Neural progenitor cell (in vitro differentiated cells): ENCODE measurements around the gene CARNS1. TPM values are rescaled to one million over a fixed set of nuclear protein-coding genes. Genes with fewer than 3 reads are reported as not detected.

Experiments
- DNase-seq: peaks from one replicate; pipeline ENCODE4 v3.0.0-alpha.2; 2016; ENCODE audit warnings: low spot score
- H2AFZ ChIP-seq: fragments of 200-600 bp; sonication (generic); replicated peaks from 2 replicates; pipeline ENCODE4 v1.6.1; 2016; ENCODE audit warnings: antibody characterized with exemption
- H3F3A ChIP-seq: fragments of 200-600 bp; sonication (generic); 2 replicates; pipeline ENCODE4 v1.6.1; 2016; ENCODE audit warnings: antibody characterized with exemption, low read depth
- H3K27ac ChIP-seq: fragments of 200-600 bp; sonication (generic); 2 replicates; pipeline ENCODE4 v1.5.1; 2016; ENCODE audit warnings: mild to moderate bottlenecking
- H3K27me3 ChIP-seq: fragments of 200-600 bp; sonication (generic); 2 replicates; pipeline ENCODE4 v1.6.1; 2016; ENCODE audit warnings: mild to moderate bottlenecking, moderate library complexity
- H3K36me3 ChIP-seq: fragments of 200-600 bp; sonication (generic); 2 replicates; pipeline ENCODE4 v1.5.1; 2016
- H3K4me1 ChIP-seq: fragments of 200-600 bp; sonication (generic); 2 replicates; pipeline ENCODE4 v1.6.1; 2016; ENCODE audit warnings: mixed run types
- H3K4me2 ChIP-seq: fragments of 200-600 bp; sonication (generic); 2 replicates; pipeline ENCODE4 v1.6.1; 2016
- H3K4me3 ChIP-seq: fragments of 200-600 bp; sonication (generic); 2 replicates; pipeline ENCODE4 v1.5.1; 2016
- H3K79me2 ChIP-seq: fragments of 200-600 bp; sonication (generic); 2 replicates; pipeline ENCODE4 v1.6.1; 2016; ENCODE audit warnings: low read depth
- H3K9ac ChIP-seq: fragments of 200-600 bp; sonication (generic); 2 replicates; pipeline ENCODE4 v1.6.1; 2016
- H3K9me3 ChIP-seq: fragments of 200-600 bp; sonication (generic); 2 replicates; pipeline ENCODE4 v1.5.1; 2016; ENCODE audit warnings: low read depth
- H4K20me1 ChIP-seq: fragments of 200-600 bp; sonication (generic); 2 replicates; pipeline ENCODE4 v1.6.1; 2016; ENCODE audit warnings: low read depth
- H3K27ac Mint-ChIP-seq: 3 replicates; pipeline ENCODE4 v1.8.0; 2021; ENCODE audit warnings: mixed read lengths
- H3K27me3 Mint-ChIP-seq: 2 replicates; pipeline ENCODE4 v1.8.0; 2022; ENCODE audit warnings: low read depth, mild to moderate bottlenecking, inconsistent platforms, moderate library complexity, mixed read lengths; ENCODE audit not compliant: insufficient read depth
- H3K36me3 Mint-ChIP-seq: 3 replicates; pipeline ENCODE4 v1.8.0; 2021; ENCODE audit warnings: mixed read lengths
- H3K4me1 Mint-ChIP-seq: 3 replicates; pipeline ENCODE4 v1.8.0; 2021; ENCODE audit warnings: mixed read lengths
- H3K4me3 Mint-ChIP-seq: 3 replicates; pipeline ENCODE4 v1.8.0; 2021; ENCODE audit warnings: mild to moderate bottlenecking, moderate library complexity, mixed read lengths
- H3K9me3 Mint-ChIP-seq: 3 replicates; pipeline ENCODE4 v1.8.0; 2020; ENCODE audit warnings: mixed read lengths
- CTCF ChIP-seq: fragments of 200-600 bp; sonication (generic); IDR thresholded peaks from 2 replicates; pipeline ENCODE4 v1.5.1; 2017; ENCODE audit warnings: antibody characterized with exemption, mild to moderate bottlenecking
- EZH2 ChIP-seq: fragments of 200-600 bp; sonication (generic); IDR thresholded peaks from 2 replicates; pipeline ENCODE4 v1.6.1; 2017; ENCODE audit warnings: antibody characterized with exemption, mild to moderate bottlenecking, moderate library complexity
- EZH2phosphoT487 ChIP-seq: fragments of 200-600 bp; sonication (generic); IDR thresholded peaks from 2 replicates; pipeline ENCODE4 v1.6.1; 2017; ENCODE audit warnings: antibody characterized with exemption
- total RNA-seq: library from RNA; depleted of rRNA; stranded (reverse); fragments of >200 nt; gene quantifications from 2 replicates; pipeline ENCODE4 v1.2.3, GENCODE V29; 2015; ENCODE audit warnings: low replicate concordance

The CARNS1 gene
- total RNA-seq, 1 donor from 2014 or later: 0.52 TPM

- no peaks in the 10 kb centered on the region for H3K9me3 ChIP-seq
- no peaks in the 10 kb centered on the region for H3K4me1 ChIP-seq
- DNase-seq: no peak
- no peaks in the 10 kb centered on the region for H3F3A ChIP-seq
- H3K4me3 Mint-ChIP-seq: no peak overlapping the region
- H3K9ac ChIP-seq: no peak overlapping the region
- H2AFZ ChIP-seq: no peak overlapping the region
- H3K4me1 Mint-ChIP-seq: peaks cover 7% of the 10 kb centered on the region
- H3K27ac Mint-ChIP-seq: no peak overlapping the region
- no peak overlapping the region for H3K4me3 ChIP-seq
- no peak overlapping the region for H3K27ac ChIP-seq
- H3K36me3 ChIP-seq: no peaks in the 10 kb centered on the region
- TF ChIP-seq EZH2phosphoT487 (no peak), CTCF (no peak), EZH2 (no peak)
- H3K27me3 Mint-ChIP-seq: peaks cover 2% of the 10 kb centered on the region
- H4K20me1 ChIP-seq: no peaks in the 10 kb centered on the region
- H3K36me3 Mint-ChIP-seq: peaks cover 16% of the 10 kb centered on the region
- H3K9me3 Mint-ChIP-seq: no peaks in the 10 kb centered on the region
- peaks cover 1% of the 10 kb centered on the region for H3K79me2 ChIP-seq
- no peaks in the 10 kb centered on the region for H3K27me3 ChIP-seq
- no peak overlapping the region for H3K4me2 ChIP-seq
These were observed 19.0 kb downstream of the CARNS1 start for GRCh38 chr11:67434395-67434881.

- Histone ChIP-seq H4K20me1 (no peaks in the 10 kb centered on the region), H3F3A (no peaks in the 10 kb centered on the region), H2AFZ (no peak overlapping the region), H3K79me2 (no peaks in the 10 kb centered on the region), H3K4me3 (no peak overlapping the region), H3K9ac (no peak overlapping the region), H3K27me3 (no peaks in the 10 kb centered on the region), H3K4me1 (no peaks in the 10 kb centered on the region), H3K27ac (no peak overlapping the region), H3K9me3 (no peaks in the 10 kb centered on the region), H3K36me3 (no peaks in the 10 kb centered on the region), H3K4me2 (no peak overlapping the region)
- TF ChIP-seq CTCF (no peak), EZH2 (no peak), EZH2phosphoT487 (no peak)
- no peak overlapping the region for H3K27ac Mint-ChIP-seq
- H3K4me1 Mint-ChIP-seq: peaks cover 7% of the 10 kb centered on the region
- H3K9me3 Mint-ChIP-seq: no peaks in the 10 kb centered on the region
- DNase-seq: no peak
- H3K36me3 Mint-ChIP-seq: peaks cover 18% of the 10 kb centered on the region
- no peak overlapping the region for H3K4me3 Mint-ChIP-seq
- H3K27me3 Mint-ChIP-seq: peaks cover 2% of the 10 kb centered on the region
These were observed 19.7 kb downstream of the CARNS1 start for GRCh38 chr11:67435031-67435726.

GRCh38 chr11:67435727-67436458, 20.4 kb downstream of the CARNS1 start:
- Histone ChIP-seq H2AFZ (no peak overlapping the region), H3K36me3 (no peaks in the 10 kb centered on the region), H3K27me3 (no peaks in the 10 kb centered on the region), H3K27ac (no peak overlapping the region), H3F3A (no peaks in the 10 kb centered on the region), H3K79me2 (no peaks in the 10 kb centered on the region), H3K4me3 (no peak overlapping the region), H4K20me1 (no peaks in the 10 kb centered on the region), H3K4me1 (no peaks in the 10 kb centered on the region), H3K4me2 (no peak overlapping the region), H3K9me3 (no peaks in the 10 kb centered on the region), H3K9ac (no peak overlapping the region)
- Mint-ChIP-seq H3K9me3 (no peaks in the 10 kb centered on the region), H3K4me1 (peaks cover 7% of the 10 kb centered on the region), H3K36me3 (peaks cover 16% of the 10 kb centered on the region), H3K27ac (no peak overlapping the region), H3K27me3 (peaks cover 2% of the 10 kb centered on the region), H3K4me3 (no peak overlapping the region)
- no peak for DNase-seq
- TF ChIP-seq EZH2phosphoT487 (no peak), EZH2 (no peak), CTCF (no peak)
